Type B pancreatic cell (in vitro differentiated cells): ENCODE data around the gene MESD. TPM values are rescaled to one million over a fixed set of nuclear protein-coding genes. Genes with fewer than 3 reads are reported as not detected.

Experiments
- DNase-seq: peaks from one replicate; pipeline ENCODE4 v3.0.0; 2021; ENCODE audit warnings: mixed read lengths; ENCODE audit not compliant: unreplicated experiment; ENCODE audit errors: extremely low spot score
- H3K27ac Mint-ChIP-seq: 2 replicates; pipeline ENCODE4 v1.8.0; 2021; ENCODE audit warnings: mild to moderate bottlenecking, mixed read lengths
- H3K27me3 Mint-ChIP-seq: 2 replicates; pipeline ENCODE4 v1.8.0; 2021; ENCODE audit warnings: mixed read lengths
- H3K36me3 Mint-ChIP-seq: 2 replicates; pipeline ENCODE4 v1.8.0; 2021; ENCODE audit warnings: mixed read lengths
- H3K4me1 Mint-ChIP-seq: one replicate; pipeline ENCODE4 v1.8.0; 2021; ENCODE audit warnings: mixed read lengths; ENCODE audit not compliant: unreplicated experiment
- H3K4me3 Mint-ChIP-seq: 2 replicates; pipeline ENCODE4 v1.8.0; 2021; ENCODE audit warnings: mild to moderate bottlenecking, mixed read lengths
- H3K9me3 Mint-ChIP-seq: 2 replicates; pipeline ENCODE4 v1.8.0; 2021; ENCODE audit warnings: mixed read lengths
- CTCF ChIP-seq: fragments of 200-600 bp; sonication (generic); conservative IDR thresholded peaks from 2 replicates; pipeline ENCODE4 v1.5.0; 2021; ENCODE audit warnings: antibody characterized with exemption, mild to moderate bottlenecking
- total RNA-seq: library from RNA; stranded (reverse); gene quantifications from 2 replicates; pipeline ENCODE4 v1.2.1, GENCODE V29; 2021; ENCODE audit warnings: low replicate concordance

The MESD gene
- total RNA-seq, 1 donor from 2014 or later: 36.6 TPM

- no peaks in the 10 kb centered on the region for H3K27me3 Mint-ChIP-seq
- peaks cover 6% of the 10 kb centered on the region for H3K4me1 Mint-ChIP-seq
- DNase-seq: no peak
- no peak overlapping the region for H3K27ac Mint-ChIP-seq
- H3K36me3 Mint-ChIP-seq: no peaks in the 10 kb centered on the region
- no peaks in the 10 kb centered on the region for H3K9me3 Mint-ChIP-seq
- no peak overlapping the region for H3K4me3 Mint-ChIP-seq
- no peak for TF ChIP-seq CTCF
These were observed 42.7 kb upstream of the MESD start for GRCh38 chr15:81032355-81032754.

GRCh38 chr15:81031203-81031602, 41.6 kb upstream of the MESD start:
- no peak overlapping the region for H3K4me3 Mint-ChIP-seq
- no peaks in the 10 kb centered on the region for H3K9me3 Mint-ChIP-seq
- no peak overlapping the region for H3K27ac Mint-ChIP-seq
- peaks cover 4% of the 10 kb centered on the region for H3K4me1 Mint-ChIP-seq
- H3K27me3 Mint-ChIP-seq: no peaks in the 10 kb centered on the region
- no peak for DNase-seq
- H3K36me3 Mint-ChIP-seq: no peaks in the 10 kb centered on the region
- no peak for TF ChIP-seq CTCF

- H3K36me3 Mint-ChIP-seq: no peaks in the 10 kb centered on the region
- H3K4me3 Mint-ChIP-seq: no peak overlapping the region
- DNase-seq: no peak
- peaks cover 8% of the 10 kb centered on the region for H3K4me1 Mint-ChIP-seq
- no peaks in the 10 kb centered on the region for H3K27me3 Mint-ChIP-seq
- H3K27ac Mint-ChIP-seq: no peak overlapping the region
- no peak for TF ChIP-seq CTCF
- no peaks in the 10 kb centered on the region for H3K9me3 Mint-ChIP-seq
These were observed 40.7 kb upstream of the MESD start for GRCh38 chr15:81030301-81030750.

- no peak overlapping the region for H3K27ac Mint-ChIP-seq
- H3K36me3 Mint-ChIP-seq: no peaks in the 10 kb centered on the region
- H3K9me3 Mint-ChIP-seq: no peaks in the 10 kb centered on the region
- H3K27me3 Mint-ChIP-seq: no peaks in the 10 kb centered on the region
- no peak for TF ChIP-seq CTCF
- no peak overlapping the region for H3K4me3 Mint-ChIP-seq
- no peak for DNase-seq
- H3K4me1 Mint-ChIP-seq: peaks cover 13% of the 10 kb centered on the region
These were observed 40.0 kb upstream of the MESD start for GRCh38 chr15:81029414-81030300.

- H3K4me1 Mint-ChIP-seq: peaks cover 26% of the 10 kb centered on the region
- H3K27ac Mint-ChIP-seq: no peak overlapping the region
- H3K36me3 Mint-ChIP-seq: no peaks in the 10 kb centered on the region
- no peaks in the 10 kb centered on the region for H3K9me3 Mint-ChIP-seq
- H3K27me3 Mint-ChIP-seq: no peaks in the 10 kb centered on the region
- H3K4me3 Mint-ChIP-seq: no peak overlapping the region
- TF ChIP-seq CTCF: no peak
- no peak for DNase-seq
These were observed 37.4 kb upstream of the MESD start for GRCh38 chr15:81026836-81027599.
